A549 treated with ZK216348 at 1 μM for 4 hours (cell line): ENCODE data around the gene PNCK. TPM values are rescaled to one million over a fixed set of nuclear protein-coding genes. Genes with fewer than 3 reads are reported as not detected.

ENCODE experiments used
- total RNA-seq: library from RNA; stranded (reverse); fragments of 200-300 nt; extraction: Qiagen RNA extraction; gene quantifications from 5 replicates; pipeline ENCODE4 v1.2.3, GENCODE V29; 2022; ENCODE audit warnings: low read depth

Gene PNCK
- total RNA-seq, result 0.29 to 0.48 TPM (median 0.36 TPM) in 3 of 5 replicates, not detected in the others

DNA sequence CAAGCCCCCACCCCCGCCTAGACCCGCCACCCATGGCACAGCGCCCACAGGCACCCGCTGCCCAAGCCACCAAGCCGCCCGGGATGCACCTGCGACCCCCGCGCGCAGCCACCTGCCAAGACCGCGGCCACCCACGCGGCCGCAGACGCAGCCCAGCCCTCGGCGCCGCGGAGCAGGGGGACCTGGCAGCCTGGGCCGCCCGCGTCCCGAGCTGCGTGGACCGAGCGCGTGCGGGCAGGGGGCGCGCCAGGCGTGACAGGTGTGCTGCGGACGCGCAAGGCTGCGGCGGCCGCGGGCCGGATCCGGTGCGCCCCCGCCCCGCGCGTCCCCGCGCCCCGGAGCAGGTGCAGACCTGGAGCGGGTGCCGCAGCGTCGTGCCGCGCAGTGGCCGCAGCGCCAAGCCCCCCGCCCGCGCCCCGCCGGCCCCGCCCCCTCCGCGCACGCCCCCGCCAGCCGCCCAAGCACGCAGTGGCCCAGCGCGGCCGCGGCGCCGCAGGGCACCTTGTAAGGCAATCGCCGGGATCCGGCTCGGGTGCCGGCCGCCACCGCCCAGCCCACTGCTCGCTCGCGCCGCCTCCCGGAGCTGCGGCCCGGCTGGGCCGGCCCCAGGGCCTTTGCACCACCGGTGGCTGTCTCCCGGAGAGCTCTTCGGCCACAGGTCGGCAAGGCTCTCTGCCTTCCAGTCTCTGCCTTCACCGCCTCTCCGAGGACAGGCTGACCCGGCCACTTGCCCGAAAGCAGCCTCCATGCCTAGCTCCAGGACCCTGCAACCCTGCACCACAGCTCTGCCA lies at the start of gene PNCK:
Gene PNCK, minus strand, starts transcription at position 386 of the 791 bp plus-strand sequence. CDS start 737 bp downstream, outside the sequence.

DNA sequence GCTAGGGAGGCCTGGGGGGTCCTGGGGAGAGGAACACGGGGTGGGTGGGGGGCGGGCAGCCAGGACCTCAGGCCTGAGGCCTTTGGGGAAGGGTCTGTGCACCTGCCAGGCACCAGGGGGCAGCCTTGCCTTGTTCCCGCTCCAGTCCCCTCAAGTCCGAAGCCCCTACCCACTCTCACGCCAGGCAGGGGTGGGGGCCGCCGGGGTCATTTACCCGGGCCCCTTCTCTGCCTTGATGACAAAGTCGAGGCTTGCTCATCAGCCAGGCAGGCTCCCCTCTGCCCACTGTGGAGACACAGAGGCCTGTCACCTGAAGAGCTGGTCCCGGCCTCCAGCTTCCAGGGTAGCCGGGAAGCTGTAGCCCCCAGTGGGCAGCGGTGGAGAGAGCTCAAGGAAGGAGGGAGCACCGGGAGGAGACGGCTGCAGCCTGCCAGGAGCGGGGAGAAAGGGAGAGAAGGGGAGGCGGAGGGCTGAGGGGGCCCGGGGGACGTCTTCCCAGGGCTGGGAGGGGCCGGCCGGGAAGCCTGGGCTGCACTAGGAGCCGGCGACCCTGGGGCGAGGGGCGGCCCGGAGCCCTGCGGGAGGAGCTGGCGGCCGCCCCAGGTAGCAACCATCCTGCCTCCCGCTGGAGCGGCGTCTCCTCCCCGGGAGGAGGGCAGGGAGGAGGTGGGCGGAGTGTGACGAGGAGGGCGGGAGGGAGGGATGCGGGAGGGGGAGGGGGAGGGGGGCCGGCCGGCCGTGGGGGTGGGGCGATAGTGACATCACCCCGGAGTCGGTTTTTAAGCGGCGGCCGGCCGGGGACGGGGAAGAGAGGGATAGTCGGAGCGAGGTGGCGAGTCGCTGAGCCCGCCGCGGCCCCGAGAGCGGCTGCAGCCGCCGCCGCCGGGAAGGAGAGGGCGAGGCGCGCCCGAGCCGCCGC lies 13.8 kb upstream of the PNCK start, which contains the start of gene SLC6A8:
Gene SLC6A8, plus strand, starts transcription at position 806 of the 919 bp plus-strand sequence. CDS start 649 bp downstream, outside the sequence.

DNA sequence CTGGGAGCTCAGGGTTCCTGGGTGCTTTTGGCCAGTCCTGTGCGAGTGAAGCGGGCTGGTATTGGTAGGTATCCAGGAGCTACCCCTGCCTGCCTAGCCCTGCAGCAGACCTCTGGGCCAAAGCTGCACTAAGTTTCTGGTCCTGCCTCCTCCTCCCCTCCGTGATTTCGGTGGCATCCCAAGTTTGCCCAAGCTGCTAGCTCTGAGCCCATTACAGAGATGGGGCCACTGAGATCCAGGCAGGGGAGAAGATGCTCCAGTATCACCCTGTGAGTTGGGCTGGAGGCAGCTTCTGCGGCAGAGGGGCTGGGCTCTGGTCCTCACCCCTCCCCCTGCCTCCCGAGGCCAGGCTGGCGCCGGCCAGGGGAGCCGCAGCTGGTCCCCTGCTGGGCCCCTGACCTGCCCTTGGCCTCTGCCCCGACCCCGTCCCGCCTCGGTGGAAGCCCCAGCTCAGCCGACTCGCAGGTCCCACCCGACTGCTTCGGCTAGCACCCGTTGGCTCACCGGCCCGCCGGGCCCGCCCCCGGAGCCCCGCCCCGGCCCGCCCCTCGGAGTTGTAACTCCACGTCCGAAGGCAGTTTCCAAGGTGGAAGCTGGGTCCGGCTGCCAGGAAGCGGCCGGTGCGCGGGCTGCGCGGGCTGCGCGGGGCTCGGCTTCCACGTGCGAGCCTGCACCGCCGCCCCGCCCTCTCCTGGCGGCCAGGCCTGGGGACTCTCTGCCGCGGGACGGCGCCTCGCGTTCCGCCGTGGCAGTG lies 26.8 kb downstream of the PNCK start, which contains the start of gene DUSP9:
Gene DUSP9, plus strand, starts transcription at position 584 of the 754 bp plus-strand sequence. CDS start 751 bp downstream, outside the sequence.

Other genes with a start within 250 kb of the PNCK start
- gene TREX2, start 227.8 kb downstream of the PNCK start, total RNA-seq, result 0.79 to 2.0 TPM (median 1.3 TPM) in 5 replicates
- gene HAUS7, start 203.2 kb downstream of the PNCK start, total RNA-seq, result 52.1 to 60.0 TPM (median 55.4 TPM) in 5 replicates
- 0.12 to 0.26 TPM (median 0.18 TPM) in 4 of 5 replicates, not detected in the other for gene BGN, start 178.8 kb downstream of the PNCK start, total RNA-seq
- gene ATP2B3, start 156.2 kb downstream of the PNCK start, total RNA-seq, result 0.05 to 0.21 TPM (median 0.07 TPM) in 4 of 5 replicates, not detected in the other
- gene CCNQ, start 74.7 kb downstream of the PNCK start, total RNA-seq, result 38.7 to 61.9 TPM (median 57.2 TPM) in 5 replicates
- 1.2 to 1.7 TPM (median 1.5 TPM) in 5 replicates for gene DUSP9, start 26.6 kb downstream of the PNCK start, total RNA-seq
- gene SLC6A8, start 14.1 kb upstream of the PNCK start, total RNA-seq, result 7.1 to 15.8 TPM (median 12.0 TPM) in 5 replicates
- 340 to 404 TPM (median 385 TPM) in 5 replicates for gene BCAP31, start 50.6 kb upstream of the PNCK start, total RNA-seq
- 2.0 to 4.4 TPM (median 3.4 TPM) in 5 replicates for gene ABCD1, start 51.0 kb upstream of the PNCK start, total RNA-seq
- gene PLXNB3, start 90.4 kb upstream of the PNCK start, total RNA-seq, result 2.2 to 7.0 TPM (median 5.0 TPM) in 5 replicates
- gene SRPK3, start 107.2 kb upstream of the PNCK start, total RNA-seq, result 0.04 TPM in 1 of 5 replicates, not detected in the others
- gene IDH3G, start 120.6 kb upstream of the PNCK start, total RNA-seq, result 49.5 to 70.3 TPM (median 66.5 TPM) in 5 replicates
- 334 to 461 TPM (median 405 TPM) in 5 replicates for gene SSR4, start 120.9 kb upstream of the PNCK start, total RNA-seq
- 2.9 to 4.8 TPM (median 3.6 TPM) in 5 replicates for gene PDZD4, start 156.7 kb upstream of the PNCK start, total RNA-seq
- gene L1CAM, start 212.4 kb upstream of the PNCK start, total RNA-seq, result 18.2 to 26.1 TPM (median 21.4 TPM) in 5 replicates
- gene AVPR2, start 230.9 kb upstream of the PNCK start, total RNA-seq, result not detected in 5 replicates